ENCODE data around the gene KIAA0513. TPM values are rescaled to one million over a fixed set of nuclear protein-coding genes. Genes with fewer than 3 reads are reported as not detected.

KIAA0513 gene
- total and polyA plus RNA-seq, 2 of the 13 experiments (the other 11 are each of a cell fraction or from before 2014, with no cell fraction given): 1.8 TPM

GRCh38 chr16:85027349-85027957, at the start of gene KIAA0513 (continued):
- no peak for TF ChIP-seq ZBTB10 (CRISPR knock-in tag; IDR thresholded peaks at IDR 0.05; ENCODE audit: borderline replicate concordance)
- TF ChIP-seq ZNF407 (CRISPR knock-in tag; IDR thresholded peaks at IDR 0.05; ENCODE audit: not compliant biosample characterization): peak; percentile 11
- TF ChIP-seq SRSF9 (IDR thresholded peaks at IDR 0.05; ENCODE audit: borderline replicate concordance, insufficient read depth, low read depth, low read length, poor library complexity, severe bottlenecking): no peak
- 0 out of 2 replicates have a peak, but pooled peaks have one; percentile 22 for TF ChIP-seq ARID3A (IDR thresholded peaks at IDR 0.05; ENCODE audit: low read depth, low read length)
- 0 out of 2 replicates have a peak, but pooled peaks have one; percentile 50 for TF ChIP-seq AKAP8 (CRISPR knock-in tag; IDR thresholded peaks at IDR 0.05)
- TF ChIP-seq FOSL2 (CRISPR knock-in tag; IDR thresholded peaks at IDR 0.05): peak; percentile 49
- no peak for TF ChIP-seq ZNF343 (CRISPR knock-in tag; IDR thresholded peaks at IDR 0.05)
- TF ChIP-seq KLF12 (CRISPR knock-in tag; IDR thresholded peaks at IDR 0.05; ENCODE audit: borderline replicate concordance): peak; percentile 79; the same call in 1 of the 2 replicates
- TF ChIP-seq ZNF33A (CRISPR knock-in tag; IDR thresholded peaks at IDR 0.05; ENCODE audit: borderline replicate concordance): no peak
- TF ChIP-seq CSRNP1 (CRISPR knock-in tag; IDR thresholded peaks at IDR 0.05): 0 out of 2 replicates have a peak, but pooled peaks have one; percentile 39
- TF ChIP-seq MXD1 (CRISPR knock-in tag; IDR thresholded peaks at IDR 0.05): peak; percentile 41
- TF ChIP-seq HCFC1 (IDR thresholded peaks at IDR 0.05; ENCODE audit: low read depth, low read length): no peak
- 0 out of 2 replicates have a peak, but pooled peaks have one; percentile 35 for TF ChIP-seq DMAP1 (CRISPR knock-in tag; IDR thresholded peaks at IDR 0.05)

Data from HepG2 (cell line).